Liver (tissue), 3 donors: ENCODE measurements around the gene MUL1.

Experiments
- EGR1 ChIP-seq, 2 donors: IDR thresholded peaks; 2 replicates each; pipeline ENCODE4 v1.6.1; 2016 to 2018; ENCODE audit warnings: antibody characterized with exemption in 2 of 2, low read depth in 2 of 2
- JUND ChIP-seq, 2 donors: IDR thresholded peaks; 2 replicates each; pipeline ENCODE4 v1.6.1; 2016; ENCODE audit warnings: antibody characterized with exemption in 2 of 2
- RAD21 ChIP-seq, 2 donors: IDR thresholded peaks; 2 replicates each; pipeline ENCODE4 v1.6.1; 2016; ENCODE audit warnings: antibody characterized with exemption in 2 of 2, mild to moderate bottlenecking in 2 of 2
- REST ChIP-seq: IDR thresholded peaks from 2 replicates; pipeline ENCODE4 v1.6.1; 2016; ENCODE audit warnings: antibody characterized with exemption, mild to moderate bottlenecking
- SP1 ChIP-seq: IDR thresholded peaks from 2 replicates; pipeline ENCODE4 v1.6.1; 2018; ENCODE audit warnings: antibody characterized with exemption, mild to moderate bottlenecking
- TF ChIP-seq, protein P1 (sequence below): IDR thresholded peaks from 2 replicates; pipeline ENCODE4 v1.6.1; 2016; ENCODE audit warnings: antibody characterized with exemption
- TF ChIP-seq, protein P2 (sequence below): fragments of 150-350 bp; IDR thresholded peaks from 2 replicates; pipeline ENCODE4 v1.5.1; 2017; ENCODE audit warnings: improper control_type of control experiment, low read depth, low read length; ENCODE audit not compliant: missing input control
- TF ChIP-seq, protein P3 (sequence below): IDR thresholded peaks from 2 replicates; pipeline ENCODE4 v1.6.1; 2016; ENCODE audit warnings: antibody characterized with exemption
- donor health status: healthy.
- donor health status: healthy.

GRCh38 chr1:20505488-20505887 is 2.5 kb downstream of the MUL1 start:
- TF ChIP-seq, protein P1, sequence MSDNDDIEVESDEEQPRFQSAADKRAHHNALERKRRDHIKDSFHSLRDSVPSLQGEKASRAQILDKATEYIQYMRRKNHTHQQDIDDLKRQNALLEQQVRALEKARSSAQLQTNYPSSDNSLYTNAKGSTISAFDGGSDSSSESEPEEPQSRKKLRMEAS: no peak
- TF ChIP-seq REST (no peak), EGR1 (IDR thresholded peaks at IDR 0.05; ENCODE audit: low read depth in 2 of 2) (no peak), JUND (IDR thresholded peaks at IDR 0.05) (no peak), SP1 (no peak), RAD21 (IDR thresholded peaks at IDR 0.05) (no peak)
- TF ChIP-seq, protein P2, sequence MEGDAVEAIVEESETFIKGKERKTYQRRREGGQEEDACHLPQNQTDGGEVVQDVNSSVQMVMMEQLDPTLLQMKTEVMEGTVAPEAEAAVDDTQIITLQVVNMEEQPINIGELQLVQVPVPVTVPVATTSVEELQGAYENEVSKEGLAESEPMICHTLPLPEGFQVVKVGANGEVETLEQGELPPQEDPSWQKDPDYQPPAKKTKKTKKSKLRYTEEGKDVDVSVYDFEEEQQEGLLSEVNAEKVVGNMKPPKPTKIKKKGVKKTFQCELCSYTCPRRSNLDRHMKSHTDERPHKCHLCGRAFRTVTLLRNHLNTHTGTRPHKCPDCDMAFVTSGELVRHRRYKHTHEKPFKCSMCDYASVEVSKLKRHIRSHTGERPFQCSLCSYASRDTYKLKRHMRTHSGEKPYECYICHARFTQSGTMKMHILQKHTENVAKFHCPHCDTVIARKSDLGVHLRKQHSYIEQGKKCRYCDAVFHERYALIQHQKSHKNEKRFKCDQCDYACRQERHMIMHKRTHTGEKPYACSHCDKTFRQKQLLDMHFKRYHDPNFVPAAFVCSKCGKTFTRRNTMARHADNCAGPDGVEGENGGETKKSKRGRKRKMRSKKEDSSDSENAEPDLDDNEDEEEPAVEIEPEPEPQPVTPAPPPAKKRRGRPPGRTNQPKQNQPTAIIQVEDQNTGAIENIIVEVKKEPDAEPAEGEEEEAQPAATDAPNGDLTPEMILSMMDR: no peak
- TF ChIP-seq, protein P3, sequence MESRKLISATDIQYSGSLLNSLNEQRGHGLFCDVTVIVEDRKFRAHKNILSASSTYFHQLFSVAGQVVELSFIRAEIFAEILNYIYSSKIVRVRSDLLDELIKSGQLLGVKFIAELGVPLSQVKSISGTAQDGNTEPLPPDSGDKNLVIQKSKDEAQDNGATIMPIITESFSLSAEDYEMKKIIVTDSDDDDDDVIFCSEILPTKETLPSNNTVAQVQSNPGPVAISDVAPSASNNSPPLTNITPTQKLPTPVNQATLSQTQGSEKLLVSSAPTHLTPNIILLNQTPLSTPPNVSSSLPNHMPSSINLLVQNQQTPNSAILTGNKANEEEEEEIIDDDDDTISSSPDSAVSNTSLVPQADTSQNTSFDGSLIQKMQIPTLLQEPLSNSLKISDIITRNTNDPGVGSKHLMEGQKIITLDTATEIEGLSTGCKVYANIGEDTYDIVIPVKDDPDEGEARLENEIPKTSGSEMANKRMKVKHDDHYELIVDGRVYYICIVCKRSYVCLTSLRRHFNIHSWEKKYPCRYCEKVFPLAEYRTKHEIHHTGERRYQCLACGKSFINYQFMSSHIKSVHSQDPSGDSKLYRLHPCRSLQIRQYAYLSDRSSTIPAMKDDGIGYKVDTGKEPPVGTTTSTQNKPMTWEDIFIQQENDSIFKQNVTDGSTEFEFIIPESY: no peak
